CD4-positive, alpha-beta T cell treated with Interleukin-10 for 1 hour (primary cell): ENCODE measurements around the gene DLL4.
"Not testable (repeated sequence)": the region's sequence is repeated elsewhere in the genome, so short reads cannot be mapped to it uniquely, and the experiment has no call there.

Source experiments
- DNase-seq: peaks from one replicate; pipeline ENCODE4 v3.0.0-alpha.2; 2020

DLL4 gene

DNA sequence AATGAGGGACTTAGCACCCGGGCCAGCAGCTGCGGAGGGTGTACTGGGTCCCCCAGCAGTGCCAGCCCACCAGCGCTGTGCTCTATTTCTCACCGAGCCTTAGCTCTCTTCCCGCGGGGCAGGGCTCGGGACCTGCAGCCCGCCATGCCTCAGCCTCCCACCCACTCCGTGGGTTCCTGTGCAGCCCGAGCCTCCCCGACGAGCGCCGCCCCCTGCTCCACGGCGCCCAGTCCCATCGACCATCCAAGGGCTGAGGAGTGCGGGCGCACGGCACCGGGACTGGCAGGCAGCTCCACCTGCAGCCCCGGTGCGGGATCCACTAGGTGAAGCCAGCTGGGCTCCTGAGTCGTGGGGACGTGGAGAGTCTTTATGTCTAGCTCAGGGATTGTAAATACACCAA, 32.6 kb downstream of the DLL4 start:
- DNase-seq, result not testable (repeated sequence)

DNA sequence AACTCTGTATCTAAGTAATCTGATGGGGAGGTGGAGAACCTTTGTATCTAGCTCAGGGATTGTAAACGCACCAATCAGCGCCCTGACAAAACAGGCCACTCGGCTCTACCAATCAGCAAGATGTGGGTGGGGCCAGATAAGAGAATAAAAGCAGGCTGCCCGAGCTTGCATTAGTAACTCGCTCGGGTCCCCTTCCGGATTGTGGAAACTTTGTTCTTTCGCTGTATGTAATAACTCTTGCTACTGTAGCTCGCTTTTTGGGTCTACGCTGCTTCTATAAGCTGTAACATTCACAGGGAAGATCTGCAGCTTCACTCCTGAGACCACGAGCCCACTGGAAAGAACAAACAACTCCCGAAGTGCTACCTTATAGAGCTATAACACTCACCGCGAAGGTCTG, 33.2 kb downstream of the DLL4 start:
- not testable (repeated sequence) for DNase-seq

DNA sequence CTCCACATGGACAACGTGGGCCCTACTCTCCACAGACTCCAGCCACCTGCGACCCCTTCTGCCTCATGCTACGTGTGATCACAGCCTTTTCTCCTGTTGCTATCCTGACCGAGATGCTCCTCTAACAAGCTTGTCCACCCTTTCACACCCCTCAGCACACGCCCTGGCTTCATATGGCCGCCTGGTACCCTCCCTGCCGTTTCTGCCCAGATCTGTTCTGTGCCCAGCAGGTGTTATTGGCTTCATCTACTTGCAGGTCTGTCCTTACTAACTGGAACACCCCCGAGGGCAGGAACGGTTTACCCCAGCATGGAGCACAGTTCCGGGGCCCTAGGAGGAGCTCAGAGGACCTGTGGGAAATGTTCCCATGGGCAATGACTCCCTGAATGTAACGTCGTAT, 34.1 kb downstream of the DLL4 start:
- DNase-seq, result no peak

GRCh38 chr15:40964006-40964405, 34.9 kb downstream of the DLL4 start:
- DNase-seq, result no peak

DNA sequence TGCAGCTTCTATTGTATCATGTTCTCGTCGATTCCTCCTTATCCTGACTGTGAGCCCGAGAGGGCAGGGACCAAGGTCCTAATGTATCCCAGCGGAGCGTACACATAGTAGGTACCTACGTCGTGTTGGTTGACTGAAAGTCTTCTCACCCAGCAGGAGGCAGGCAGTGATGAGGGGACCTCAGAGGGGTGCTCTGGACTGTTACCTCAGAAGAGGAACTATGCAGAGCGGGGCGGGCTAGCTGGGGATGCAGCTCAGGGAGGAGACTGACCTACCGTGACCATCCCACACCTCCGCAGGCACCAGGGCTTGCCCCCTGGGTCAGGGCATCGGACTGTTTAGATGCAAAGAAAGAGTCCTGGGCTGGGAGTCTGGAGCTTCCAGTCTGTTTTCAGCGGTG, 35.5 kb downstream of the DLL4 start:
- no peak for DNase-seq

DNA sequence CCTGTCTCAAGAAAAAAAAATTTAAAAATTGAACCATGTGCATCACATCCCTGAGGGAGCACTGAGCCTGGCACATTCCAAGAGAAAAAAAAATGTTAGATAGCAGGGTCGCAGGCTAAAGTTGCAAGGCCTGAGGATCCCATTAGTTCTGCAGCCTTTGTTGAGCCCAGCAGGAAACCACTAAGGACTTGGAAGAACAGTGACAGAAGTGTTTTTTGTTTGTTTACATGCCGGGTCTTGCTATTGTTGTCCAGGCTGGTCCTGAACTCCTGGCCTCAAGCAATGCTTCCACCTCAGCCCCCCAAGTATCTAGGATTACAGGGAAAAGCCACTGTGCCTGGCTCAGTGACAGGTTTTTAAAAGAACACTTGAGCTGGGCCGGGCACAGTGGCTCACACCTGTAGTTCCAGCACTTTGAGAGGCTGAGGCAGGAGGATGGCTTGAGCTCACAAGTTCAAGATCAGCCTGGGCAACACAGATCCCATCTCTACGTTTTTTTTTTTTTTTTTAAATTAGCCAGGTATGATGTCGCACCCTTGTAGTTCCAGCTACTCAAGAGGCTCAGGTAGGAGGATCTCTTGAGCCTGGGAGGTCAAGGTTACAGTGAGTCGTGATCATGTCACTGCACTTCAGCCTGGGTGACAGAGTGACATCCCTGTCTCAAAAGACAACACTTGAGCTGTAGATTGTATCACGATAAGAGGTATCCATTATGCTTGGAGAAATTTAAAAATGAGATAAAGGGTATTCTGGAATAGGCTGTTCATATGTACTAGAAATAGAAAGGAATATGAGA, 39.3 kb downstream of the DLL4 start:
- no peak for DNase-seq

DNA sequence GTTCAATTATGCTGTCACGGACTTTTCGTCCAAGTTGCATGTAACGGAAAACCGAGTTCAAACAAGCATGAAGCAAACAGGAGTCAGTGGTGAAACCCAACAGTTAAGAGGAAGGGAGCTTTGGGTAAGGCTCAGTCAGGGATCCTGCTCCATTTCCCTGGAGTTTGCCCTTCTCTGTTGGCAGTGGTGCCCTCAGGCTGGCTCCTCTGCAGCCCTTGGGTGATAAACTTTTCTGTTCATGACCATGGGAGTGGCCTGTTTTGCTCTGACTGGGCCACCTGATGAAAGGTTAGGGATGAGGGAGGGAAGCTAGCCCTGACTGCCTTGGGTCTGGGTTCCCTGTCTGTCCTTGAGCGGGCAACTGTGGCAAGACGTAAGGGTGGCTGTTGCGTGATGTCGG, 40.2 kb downstream of the DLL4 start:
- no peak for DNase-seq

DNA sequence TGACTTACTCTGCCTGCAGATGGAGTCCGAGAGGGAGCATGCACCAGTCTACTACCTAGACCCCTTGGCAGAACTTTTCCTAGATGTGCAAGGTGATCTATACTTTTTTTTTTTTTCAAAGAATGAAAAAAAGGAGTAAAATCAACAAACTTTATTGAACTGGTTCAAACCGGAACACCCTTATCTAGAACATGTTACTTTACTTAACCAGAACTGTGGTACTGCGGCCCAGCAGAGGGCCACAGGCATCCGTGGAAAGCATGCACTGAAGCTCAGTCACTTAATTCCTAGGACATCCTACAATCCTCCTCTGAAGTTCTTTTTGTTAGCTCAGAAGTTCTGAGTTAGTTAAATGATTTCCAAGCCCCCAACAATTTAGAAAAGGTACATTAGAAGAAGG, 45.7 kb downstream of the DLL4 start:
- DNase-seq, result no peak

DNA sequence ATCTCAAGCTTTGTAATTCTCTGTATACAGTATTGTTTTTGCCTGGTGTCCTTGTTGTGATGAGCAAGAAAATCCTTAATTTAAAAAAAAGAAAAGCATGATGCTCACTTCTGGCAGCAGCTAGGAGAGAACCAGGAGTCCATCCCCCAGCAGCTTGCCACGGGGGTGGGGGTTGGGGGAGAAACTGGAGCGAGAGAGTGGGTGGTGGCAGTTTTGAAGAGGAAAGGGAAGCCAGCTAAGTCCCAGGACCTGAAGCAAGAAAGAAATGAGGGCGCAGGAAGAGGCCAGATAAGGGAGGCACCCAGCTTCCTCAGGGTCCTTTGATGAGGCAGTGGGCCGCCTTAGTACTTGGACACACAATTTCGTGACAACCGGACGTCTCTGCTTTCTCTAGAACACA, 47.7 kb downstream of the DLL4 start:
- no peak for DNase-seq

DNA sequence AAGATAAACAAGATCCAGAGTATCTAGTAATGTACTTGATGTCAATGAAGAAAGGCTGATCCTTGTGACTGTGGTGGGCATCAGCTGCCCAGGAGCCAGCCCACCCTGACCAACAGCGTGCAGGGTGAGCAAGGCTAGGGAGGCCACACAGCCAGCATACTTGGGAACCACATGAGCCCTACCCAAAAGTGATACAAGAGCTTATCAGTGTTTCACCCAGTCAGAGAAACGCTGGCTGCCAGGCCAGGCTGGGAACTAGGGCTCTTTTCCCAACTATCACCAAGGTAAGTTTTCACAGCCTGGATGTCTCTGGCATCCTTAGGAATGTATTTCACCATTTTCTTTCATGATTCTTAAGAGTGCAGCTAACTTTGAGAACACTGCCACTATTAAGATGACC, 49.0 kb downstream of the DLL4 start:
- DNase-seq, result no peak

GRCh38 chr15:40978562-40978961, 49.4 kb downstream of the DLL4 start:
- no peak for DNase-seq

DNA sequence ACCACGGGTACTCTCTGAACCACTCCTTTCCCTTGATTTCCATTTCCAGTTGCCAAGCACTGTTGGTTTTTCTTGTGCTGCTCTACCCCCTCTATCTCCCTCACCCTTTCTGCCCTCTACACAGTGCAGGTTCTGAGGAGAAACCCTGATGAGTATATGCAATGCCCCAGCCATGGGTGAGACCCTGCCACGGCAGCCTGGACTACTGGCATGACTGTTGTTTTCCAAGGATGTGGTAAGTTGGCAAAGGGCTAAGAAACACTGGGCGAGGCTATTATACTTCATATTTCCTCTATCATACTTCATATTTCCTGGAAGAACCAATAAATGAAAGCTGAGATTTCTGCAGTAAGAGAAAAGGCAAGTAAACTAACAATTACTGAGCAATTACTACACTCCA, 52.0 kb downstream of the DLL4 start:
- no peak for DNase-seq

GRCh38 chr15:40982855-40983254, 53.7 kb downstream of the DLL4 start:
- DNase-seq, result no peak

GRCh38 chr15:40984406-40984805, 55.3 kb downstream of the DLL4 start:
- no peak for DNase-seq

DNA sequence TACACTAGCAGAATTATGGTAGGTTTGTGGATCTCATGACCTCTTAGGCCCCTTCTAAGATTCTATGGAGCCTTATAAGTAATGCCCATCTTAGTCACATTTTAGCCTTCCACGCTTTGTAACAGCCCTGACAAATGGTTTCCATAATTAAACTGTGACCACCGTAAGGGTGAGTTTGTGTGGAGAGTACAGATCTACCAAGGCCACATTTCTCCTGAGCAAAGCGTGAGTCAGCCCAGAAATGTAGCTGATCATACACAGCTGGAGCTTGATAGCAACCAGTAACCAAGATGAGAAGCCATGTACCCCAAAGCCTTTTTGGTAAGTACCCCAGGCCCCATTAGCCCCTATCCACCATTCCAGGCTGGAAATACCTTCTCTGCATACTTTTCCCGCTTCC, 55.8 kb downstream of the DLL4 start:
- DNase-seq, result no peak

- no peak for DNase-seq
Measured at GRCh38 chr15:40985541-40986330, 56.6 kb downstream of the DLL4 start.

GRCh38 chr15:40986820-40987219, 57.7 kb downstream of the DLL4 start:
- DNase-seq, result no peak

GRCh38 chr15:40988156-40988555, 59.0 kb downstream of the DLL4 start:
- no peak for DNase-seq
